NOMO-1 treated with DMSO at 0.1 percent for 48 hours (cell line): ENCODE data around the gene RSKR.
A peak's percentile ranks its signal among the peaks of the same experiment; 100 is the strongest.
"Not testable (repeated sequence)": the region's sequence is repeated elsewhere in the genome, so short reads cannot be mapped to it uniquely, and the experiment has no call there.

Experiments
- DNase-seq: peaks from one replicate; lab custom pipeline; 2025; ENCODE audit not compliant: unreplicated experiment; lab: John Stamatoyannopoulos, UW

The RSKR gene

GRCh38 chr17:28623696-28624095 lies 9.7 kb upstream of the RSKR start:
- no peak for DNase-seq

- DNase-seq = no peak
Observed at GRCh38 chr17:28622186-28622585, 8.2 kb upstream of the RSKR start.

- no peak for DNase-seq
Observed at GRCh38 chr17:28620010-28620409, 6.0 kb upstream of the RSKR start.

- no peak for DNase-seq
Observed at GRCh38 chr17:28618464-28618863, 4.5 kb upstream of the RSKR start.

- no peak for DNase-seq
Observed at GRCh38 chr17:28616281-28616680, 2.3 kb upstream of the RSKR start.

- DNase-seq = no peak
Observed at GRCh38 chr17:28615260-28615940, 1.4 kb upstream of the RSKR start.

GRCh38 chr17:28612936-28613872 lies 781 bp downstream of the RSKR start:
- no peak for DNase-seq

GRCh38 chr17:28612531-28612930 lies 1.5 kb downstream of the RSKR start:
- DNase-seq = no peak

GRCh38 chr17:28610376-28610775 lies 3.6 kb downstream of the RSKR start:
- no peak for DNase-seq

GRCh38 chr17:28604031-28604430 lies 10.0 kb downstream of the RSKR start:
- DNase-seq = not testable (repeated sequence)

- DNase-seq = peak; percentile 89
Observed at GRCh38 chr17:28599311-28600184, 14.4 kb downstream of the RSKR start.

- peak; percentile 93 for DNase-seq
Observed at GRCh38 chr17:28598799-28599310, 15.1 kb downstream of the RSKR start, which contains the start of gene SPAG5. Gene SPAG5 (minus strand): TSS chr17:28599025. CDS start chr17:28598946, 79 bp downstream.

- DNase-seq = no peak
Observed at GRCh38 chr17:28598389-28598788, 15.6 kb downstream of the RSKR start.

GRCh38 chr17:28597606-28598383 lies 16.2 kb downstream of the RSKR start:
- peak; percentile 45 for DNase-seq

- no peak for DNase-seq
Observed at GRCh38 chr17:28592260-28592659, 21.7 kb downstream of the RSKR start.

- DNase-seq = no peak
Observed at GRCh38 chr17:28585851-28586250, 28.1 kb downstream of the RSKR start.

GRCh38 chr17:28584434-28584833 lies 29.6 kb downstream of the RSKR start:
- DNase-seq = no peak

- DNase-seq = no peak
Observed at GRCh38 chr17:28582513-28582912, 31.5 kb downstream of the RSKR start.

GRCh38 chr17:28580959-28581358 lies 33.0 kb downstream of the RSKR start:
- no peak for DNase-seq

GRCh38 chr17:28579526-28579925 lies 34.5 kb downstream of the RSKR start:
- no peak for DNase-seq
